OCI-LY7 (cell line): ENCODE results near the gene TMEM242. TPM values are rescaled to one million over a fixed set of nuclear protein-coding genes. Genes with fewer than 3 reads are reported as not detected.

Experiments
- BruUV-seq: library from RNA; stranded (reverse); fragments of 400-500 nt; replicated peaks from 2 replicates; lab custom pipeline; 2021; lab: Mats Ljungman, UMichigan
- CTCF ChIA-PET: fragments of 300-600 bp; sonication (Branson Sonifier 250); formaldehyde crosslinking; loops from one replicate; lab custom pipeline; 2022; ENCODE audit warnings: antibody characterized with exemption; ENCODE audit not compliant: unreplicated experiment; lab: Charles Lee
- POLR2A ChIA-PET: fragments of 300-600 bp; sonication (Branson Sonifier 250); formaldehyde crosslinking; loops from one replicate; lab custom pipeline; 2022; ENCODE audit warnings: antibody characterized with exemption; lab: Charles Lee
- DNase-seq: peaks from one replicate; pipeline ENCODE4 v3.0.0-alpha.2; 2015; ENCODE audit warnings: low spot score
- H2AFZ ChIP-seq: fragments of 200-600 bp; sonication (generic), shearing (Covaris generic); 2 replicates; pipeline ENCODE4 v1.6.1; 2014; ENCODE audit warnings: mild to moderate bottlenecking, antibody characterized with exemption, low read length, moderate library complexity
- H3K27ac ChIP-seq: fragments of 200-600 bp; sonication (generic); 2 replicates; pipeline ENCODE4 v1.5.1; 2014; ENCODE audit warnings: mixed run types, low read depth, mild to moderate bottlenecking, moderate library complexity, low read length, inconsistent platforms; ENCODE audit not compliant: poor library complexity, severe bottlenecking
- H3K36me3 ChIP-seq: fragments of 200-600 bp; sonication (generic); 2 replicates; pipeline ENCODE4 v1.6.1; 2014; ENCODE audit warnings: mild to moderate bottlenecking, antibody characterized with exemption, low read length, moderate library complexity, mixed read lengths; ENCODE audit not compliant: insufficient read depth
- H3K4me1 ChIP-seq: fragments of 200-600 bp; sonication (generic); 2 replicates; pipeline ENCODE4 v1.5.1; 2014; ENCODE audit warnings: mild to moderate bottlenecking, low read length; ENCODE audit not compliant: insufficient read depth, poor library complexity, severe bottlenecking
- H3K4me2 ChIP-seq: fragments of 200-600 bp; sonication (generic); 2 replicates; pipeline ENCODE4 v1.6.1; 2014; ENCODE audit warnings: mild to moderate bottlenecking, low read length
- H3K4me3 ChIP-seq: fragments of 200-600 bp; sonication (generic); 2 replicates; pipeline ENCODE4 v1.5.1; 2014; ENCODE audit warnings: mild to moderate bottlenecking, low read depth, low read length; ENCODE audit not compliant: poor library complexity, severe bottlenecking
- H3K79me2 ChIP-seq: fragments of 200-600 bp; sonication (generic); 2 replicates; pipeline ENCODE4 v1.6.1; 2016; ENCODE audit warnings: low read depth, mild to moderate bottlenecking, low read length, moderate library complexity, mixed read lengths; ENCODE audit not compliant: insufficient read depth
- H3K9me2 ChIP-seq: fragments of 200-600 bp; sonication (generic); 2 replicates; pipeline ENCODE4 v1.6.1; 2016; ENCODE audit warnings: mild to moderate bottlenecking, low read length, mixed read lengths; ENCODE audit not compliant: insufficient read depth
- H3K9me3 ChIP-seq: fragments of 200-600 bp; sonication (generic); 2 replicates; pipeline ENCODE4 v1.6.1; 2014; ENCODE audit warnings: mild to moderate bottlenecking, mixed run types, low read length, mixed read lengths
- H4K20me1 ChIP-seq: fragments of 200-600 bp; sonication (generic); 2 replicates; pipeline ENCODE4 v1.6.1; 2014; ENCODE audit warnings: mild to moderate bottlenecking, antibody characterized with exemption, low read length, moderate library complexity, mixed read lengths; ENCODE audit not compliant: insufficient read depth
- CTCF ChIP-seq: fragments of 200-600 bp; sonication (generic); conservative IDR thresholded peaks from 2 replicates; pipeline ENCODE4 v1.5.1; 2014; ENCODE audit warnings: mild to moderate bottlenecking, antibody characterized with exemption, low read length, moderate library complexity, mixed read lengths
- EZH2phosphoT487 ChIP-seq: fragments of 200-600 bp; sonication (generic); IDR thresholded peaks from 2 replicates; pipeline ENCODE4 v1.6.1; 2018; ENCODE audit warnings: low read depth, borderline replicate concordance, mild to moderate bottlenecking, mixed run types, antibody characterized with exemption, low read length, moderate library complexity, mixed read lengths
- intact Hi-C: fragments of 100-400 bp; cut with micrococcal nuclease; formaldehyde crosslinking; loops from one replicate; pipeline ENCODE4 v1.10.0; 2022; ENCODE audit not compliant: unreplicated experiment
- total RNA-seq, 2 experiments: library from RNA; depleted of rRNA in 1 of 2; stranded (reverse); fragments of >200 nt in 1 of 2; shearing (Covaris generic) in 1 of 2; gene quantifications; 2 replicates each; pipeline ENCODE4 v1.2.3, GENCODE V29; 2014 to 2022

Gene TMEM242
- total RNA-seq, 2 experiments from 2014 or later, result 4.5 to 9.2 TPM

- DNase-seq, result peak; percentile 81
- Histone ChIP-seq H3K4me3 (no peak overlapping the region), H4K20me1 (no peaks in the 10 kb centered on the region), H2AFZ (no peak overlapping the region), H3K4me2 (no peak overlapping the region), H3K27ac (no peak overlapping the region), H3K9me2 (no peaks in the 10 kb centered on the region), H3K9me3 (no peaks in the 10 kb centered on the region), H3K79me2 (no peaks in the 10 kb centered on the region), H3K36me3 (peaks cover 43% of the 10 kb centered on the region; the same call in 1 of the 2 replicates), H3K4me1 (no peaks in the 10 kb centered on the region)
- intact Hi-C loops, result loop anchor here (1.0 to 10.0 kb wide), 5 partner anchors 190 to 557 kb away; no protein-coding TSS in a partner anchor
- TF ChIP-seq CTCF (peak; percentile 100), EZH2phosphoT487 (no peak)
- no TSS peak for BruUV-seq
- ChIA-PET POLR2A (interaction anchor here (0.6 to 1.9 kb wide), 3 partner anchors 9 to 395 kb away, joined by 3 to 7 read pairs (median 4); partner anchors contain the start of gene TMEM242), CTCF (interaction anchor here (1.0 to 1.2 kb wide), 2 partner anchors 8 to 352 kb away, joined by 3 to 8 read pairs; partner anchors contain the start of gene TMEM242)
These were observed 8.5 kb downstream of the TMEM242 start for GRCh38 chr6:157314705-157315321.

- intact Hi-C loops, result loop anchor here (1.0 to 10.0 kb wide), 4 partner anchors 191 to 354 kb away; no protein-coding TSS in a partner anchor
- CTCF ChIA-PET, result interaction anchor here (1.0 kb wide), 1 partner anchor 353 kb away, joined by 3 read pairs; no protein-coding TSS in a partner anchor
- no peak overlapping the region for H3K4me2 ChIP-seq
- no TSS peak for BruUV-seq
- H3K4me3 ChIP-seq, result no peak overlapping the region
- no peaks in the 10 kb centered on the region for H3K4me1 ChIP-seq
- no peak for TF ChIP-seq EZH2phosphoT487
- TF ChIP-seq CTCF, result no peak
- POLR2A ChIA-PET, result interaction anchor here (1.9 kb wide), 1 partner anchor 10 kb away, joined by 4 read pairs; the partner anchor contains the start of gene TMEM242
- no peaks in the 10 kb centered on the region for H4K20me1 ChIP-seq
- H3K36me3 ChIP-seq, result peaks cover 37% of the 10 kb centered on the region; the same call in 1 of the 2 replicates
- H3K79me2 ChIP-seq, result no peaks in the 10 kb centered on the region
- no peak overlapping the region for H2AFZ ChIP-seq
- no peak overlapping the region for H3K27ac ChIP-seq
- no peaks in the 10 kb centered on the region for H3K9me2 ChIP-seq
- no peaks in the 10 kb centered on the region for H3K9me3 ChIP-seq
- DNase-seq, result no peak
These were observed 9.5 kb downstream of the TMEM242 start for GRCh38 chr6:157313531-157314467.
